ENCODE data around the gene BTBD8.

BTBD8 gene

GRCh38 chr1:92201973-92202372, 121.8 kb downstream of the BTBD8 start:
- no peak for DNase-seq

DNA sequence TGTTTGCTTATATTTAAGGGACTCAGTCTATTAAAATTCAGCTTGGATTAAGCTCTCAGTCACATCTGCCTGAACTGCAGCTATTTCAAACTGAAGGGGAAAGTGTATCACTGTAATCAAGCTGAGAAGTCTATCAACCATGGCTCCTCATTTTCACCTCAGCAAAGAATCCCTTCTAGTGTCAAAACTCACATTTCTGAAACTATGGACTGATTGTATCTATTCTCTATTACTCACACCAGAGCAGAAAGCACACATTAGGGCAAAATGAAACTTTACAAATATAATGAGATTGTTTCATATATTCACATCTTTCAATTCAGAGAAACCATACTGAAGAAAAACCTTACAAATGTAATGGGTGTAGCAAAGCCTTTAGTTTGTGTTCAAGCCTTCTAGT, 123.0 kb downstream of the BTBD8 start:
- no peak for DNase-seq

DNA sequence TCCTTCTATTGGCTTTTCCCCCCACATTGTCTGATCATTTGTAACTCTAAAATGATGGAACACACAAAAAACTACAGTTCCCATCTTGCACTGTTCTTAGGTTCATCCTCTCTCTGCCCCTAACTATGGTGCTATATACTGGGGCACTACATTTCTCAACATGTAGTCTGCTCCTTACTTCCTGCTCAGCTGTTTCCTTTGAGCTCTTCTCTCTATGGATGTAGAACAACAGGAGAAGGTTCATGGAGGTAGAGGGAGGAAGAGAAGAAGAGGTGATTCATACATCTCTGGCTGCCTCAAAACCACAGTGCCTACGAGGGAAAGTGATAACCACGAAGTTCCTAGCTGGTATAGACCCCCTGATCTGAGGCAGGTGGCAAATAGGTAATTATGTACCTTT, 130.6 kb downstream of the BTBD8 start:
- DNase-seq: no peak

DNA sequence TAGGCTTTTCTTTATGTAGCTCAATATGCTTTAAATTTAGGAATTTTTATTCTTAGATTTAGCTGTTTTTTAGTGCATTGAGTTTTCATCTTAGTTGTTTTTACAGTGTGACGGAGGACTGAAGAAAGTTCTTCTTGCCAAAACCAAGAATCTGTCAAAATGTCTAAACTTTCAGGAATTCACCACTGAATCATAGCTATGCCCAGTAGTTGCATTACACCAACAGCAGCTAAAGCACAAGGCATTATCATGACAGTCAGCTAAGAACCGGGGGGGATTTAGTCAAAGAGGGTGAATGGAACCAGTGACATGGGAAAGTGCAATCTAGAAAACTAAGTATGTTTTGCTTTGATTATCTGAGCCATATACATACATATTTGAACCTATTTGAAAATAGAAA, 131.0 kb downstream of the BTBD8 start:
- no peak for DNase-seq

GRCh38 chr1:92217721-92218120, 137.6 kb downstream of the BTBD8 start, which contains the start of gene C1orf146:
Gene C1orf146 (plus strand): TSS chr1:92217915. CDS start chr1:92231421, 13,506 bp downstream.
- no peak for DNase-seq

GRCh38 chr1:92218559-92218958, 138.4 kb downstream of the BTBD8 start:
- DNase-seq: no peak

DNA sequence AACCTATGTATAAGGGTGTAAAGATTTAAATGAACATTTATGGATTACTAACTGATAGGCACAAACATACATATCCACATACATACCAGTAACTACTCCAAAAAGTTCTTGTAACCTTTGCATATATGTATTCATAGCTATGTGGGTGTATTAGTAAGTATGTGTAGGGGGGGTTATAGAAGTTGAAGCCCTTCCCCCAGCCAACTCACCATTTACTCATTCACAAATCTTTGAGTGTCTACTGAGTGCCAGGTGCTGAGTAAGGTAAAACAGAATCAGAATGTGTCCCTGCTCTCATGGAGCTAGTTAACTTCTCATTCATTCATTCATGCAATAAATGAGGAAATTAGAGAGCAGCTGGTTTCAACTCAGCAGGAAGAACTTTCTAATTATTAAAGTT, 138.9 kb downstream of the BTBD8 start:
- no peak for DNase-seq

DNA sequence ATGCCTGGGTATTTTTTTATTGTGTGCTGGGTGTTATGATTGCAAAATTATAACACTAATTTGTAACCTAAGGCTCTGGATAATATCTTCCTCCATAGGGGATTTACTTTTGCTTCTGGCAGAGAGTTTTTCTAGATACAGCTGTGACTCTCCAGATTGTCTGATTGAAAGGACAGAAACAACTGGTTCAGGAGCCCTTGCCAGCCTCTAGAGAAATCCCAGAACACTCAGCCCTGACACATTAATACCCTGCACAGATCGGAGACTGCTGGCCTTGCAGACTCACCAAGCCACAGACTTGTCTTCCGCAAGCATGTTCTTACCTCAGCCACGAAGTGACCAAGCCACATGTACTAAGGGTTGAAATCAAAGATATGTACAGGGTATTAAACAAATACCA, 148.3 kb downstream of the BTBD8 start:
- no peak for DNase-seq

GRCh38 chr1:92230736-92231135, 150.6 kb downstream of the BTBD8 start:
- no peak for DNase-seq

Measured in activated naive CD4-positive, alpha-beta T cell treated with anti-CD3 and anti-CD28 coated beads, Interleukin-2, amount 50 U/mL, for 16 hours (primary cell).